UCSD-AML1 (cell line): ENCODE measurements around the gene ZNF418.
"Not testable (repeated sequence)": the region's sequence is repeated elsewhere in the genome, so short reads cannot be mapped to it uniquely, and the experiment has no call there.

Experiments
- DNase-seq: peaks from one replicate; lab custom pipeline; 2025; ENCODE audit not compliant: unreplicated experiment; lab: John Stamatoyannopoulos, UW

Gene ZNF418

GRCh38 chr19:57890706-57891105 is 44.5 kb downstream of the ZNF418 start:
- DNase-seq = not testable (repeated sequence)

DNA sequence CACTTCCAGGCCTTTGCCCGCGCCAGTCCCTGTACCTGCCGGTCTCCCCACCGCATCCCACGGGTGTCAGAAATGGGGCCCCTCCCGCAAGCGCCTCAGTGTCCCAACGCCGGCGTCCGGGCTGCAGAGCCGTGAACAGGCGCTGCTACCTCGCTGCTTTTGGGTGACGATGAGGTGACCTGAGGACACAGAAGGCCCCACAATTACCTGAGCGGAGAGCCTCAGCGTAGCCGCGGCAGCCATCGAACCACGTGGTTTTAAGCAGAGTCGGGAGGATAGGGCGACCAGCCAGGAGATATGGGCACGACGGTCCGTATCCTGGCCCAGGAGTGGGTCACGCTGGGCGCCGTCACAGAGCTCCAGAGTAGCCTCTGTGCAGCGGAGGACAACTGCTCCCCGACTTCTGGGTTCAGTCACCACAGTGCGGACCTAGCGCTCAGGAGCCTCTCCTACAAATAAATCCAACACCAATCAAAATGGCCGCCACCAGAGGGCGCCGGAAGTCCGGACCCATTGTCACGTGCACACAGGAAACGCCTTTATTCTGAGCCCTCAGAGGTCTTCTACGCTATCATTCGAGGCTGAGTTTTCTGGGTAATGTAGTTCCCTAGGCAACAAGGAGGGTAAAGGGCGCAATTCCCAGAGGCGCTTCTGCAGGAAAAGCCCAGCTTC is 46.5 kb downstream of the ZNF418 start, which contains the start of gene ZNF814:
TSS of gene ZNF814 (minus strand) at position 478 of the 672 bp plus-strand sequence. CDS start at position 243, 235 bp downstream.
- DNase-seq = peak; percentile 69

DNA sequence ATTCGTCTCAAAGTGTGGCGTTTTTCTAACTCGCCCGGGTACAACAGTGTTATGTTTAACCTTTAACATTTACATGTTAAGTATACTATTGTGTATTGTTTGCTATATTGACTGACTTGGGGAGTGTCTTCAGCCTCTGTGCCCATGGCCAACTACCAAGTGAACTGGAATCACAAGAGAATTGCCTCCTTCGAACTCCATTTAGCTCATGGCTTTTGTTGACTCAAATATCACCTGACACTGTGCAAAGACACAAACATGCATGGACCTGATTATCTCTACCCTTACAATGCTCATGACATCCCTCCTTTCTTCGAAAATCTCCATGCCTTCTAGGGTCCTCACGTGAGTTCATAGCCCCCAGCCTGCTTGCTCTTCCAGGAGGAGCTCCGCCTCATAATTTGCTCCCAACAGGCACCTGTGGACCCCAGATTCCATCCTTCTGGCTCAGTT is 47.1 kb downstream of the ZNF418 start:
- no peak for DNase-seq

GRCh38 chr19:57887195-57887941 is 47.8 kb downstream of the ZNF418 start:
- DNase-seq = no peak

GRCh38 chr19:57886046-57886445 is 49.2 kb downstream of the ZNF418 start:
- DNase-seq = no peak

DNA sequence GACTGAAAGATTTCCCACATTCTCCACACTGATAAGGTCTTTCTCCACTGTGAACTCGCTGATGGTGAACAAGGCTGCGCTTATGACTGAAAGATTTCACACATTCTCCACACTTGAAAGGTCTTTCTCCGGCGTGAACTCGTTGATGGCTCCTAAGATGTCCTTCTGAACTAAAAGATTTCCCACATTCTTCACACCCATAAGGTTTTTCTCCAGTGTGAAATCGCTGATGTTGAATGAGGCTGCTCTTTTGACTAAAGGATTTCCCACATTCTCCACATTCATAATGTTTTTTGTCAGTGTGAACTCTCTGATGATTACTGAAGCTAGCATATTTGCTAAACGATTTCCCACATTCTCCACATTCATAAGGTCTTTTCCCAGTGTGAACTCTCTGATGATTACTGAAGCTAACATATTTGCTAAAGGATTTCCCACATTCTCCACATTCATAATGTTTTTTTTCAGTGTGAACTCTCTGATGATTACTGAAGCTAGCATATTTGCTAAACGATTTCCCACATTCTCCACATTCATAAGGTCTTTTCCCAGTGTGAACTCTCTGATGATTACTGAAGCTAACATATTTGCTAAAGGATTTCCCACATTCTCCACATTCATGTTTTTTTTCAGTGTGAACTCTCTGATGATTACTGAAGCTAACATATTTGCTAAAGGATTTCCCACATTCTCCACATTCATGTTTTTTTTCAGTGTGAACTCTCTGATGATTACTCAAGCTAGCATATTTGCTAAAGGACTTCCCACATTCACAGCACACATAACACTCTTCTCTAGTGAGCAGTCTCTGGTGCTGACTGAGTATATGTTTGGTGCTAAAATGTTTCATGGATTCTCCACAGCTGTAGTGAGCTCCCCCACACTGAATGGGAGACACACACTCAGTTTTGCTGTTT is 61.1 kb downstream of the ZNF418 start:
- DNase-seq = not testable (repeated sequence)

DNA sequence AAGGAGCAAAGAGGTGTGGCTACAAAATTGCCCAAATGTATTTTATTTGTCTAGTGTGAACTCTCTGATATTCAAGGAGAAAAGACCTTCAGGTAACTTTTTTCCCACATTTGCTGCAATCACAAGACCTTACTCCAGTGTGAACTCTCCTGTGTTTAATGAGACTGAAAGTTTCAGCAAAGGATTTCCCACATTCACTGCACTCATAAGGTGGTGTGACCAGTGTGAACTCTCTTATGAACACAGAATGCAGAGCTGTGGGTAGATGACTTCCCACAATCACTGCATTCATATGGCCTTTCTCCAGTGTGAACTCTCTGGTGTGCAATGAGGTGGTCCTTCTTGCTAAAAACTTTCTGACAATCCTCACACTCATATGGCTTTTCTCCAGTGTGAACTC is 62.8 kb downstream of the ZNF418 start:
- no peak for DNase-seq
